Suprapubic skin (tissue), 4 donors: ENCODE results near the gene STAT6. TPM values are rescaled to one million over a fixed set of nuclear protein-coding genes. Genes with fewer than 3 reads are reported as not detected.

Experiments used
- DNase-seq, 2 donors: peaks; one replicate each; pipeline ENCODE4 v3.0.0-alpha.2; 2019; ENCODE audit warnings: low spot score in 2 of 2
- H3K27ac ChIP-seq: fragments of 200-600 bp; sonication (generic); one replicate; pipeline ENCODE4 v1.5.1; 2019
- H3K27me3 ChIP-seq: fragments of 200-600 bp; sonication (generic); one replicate; pipeline ENCODE4 v1.5.1; 2019
- H3K36me3 ChIP-seq: fragments of 200-600 bp; sonication (generic); one replicate; pipeline ENCODE4 v1.5.1; 2019
- H3K4me1 ChIP-seq: fragments of 200-600 bp; sonication (generic); one replicate; pipeline ENCODE4 v1.5.1; 2019
- H3K4me3 ChIP-seq: fragments of 200-600 bp; sonication (generic); one replicate; pipeline ENCODE4 v1.5.1; 2019; ENCODE audit warnings: mild to moderate bottlenecking
- H3K9me3 ChIP-seq: fragments of 200-600 bp; sonication (generic); one replicate; pipeline ENCODE4 v1.5.1; 2019
- CTCF ChIP-seq, 2 donors: fragments of 200-600 bp in 1 of 2; fragments of 450-650 bp in 1 of 2; sonication (generic) in 1 of 2; IDR thresholded peaks; one replicate each; pipeline ENCODE4 v1.5.1; 2016 to 2019; ENCODE audit warnings: antibody characterized with exemption in 2 of 2, mild to moderate bottlenecking in 1 of 2, moderate library complexity in 1 of 2
- EP300 ChIP-seq: sonication (generic); formaldehyde crosslinking; IDR thresholded peaks from one replicate; pipeline ENCODE4 v1.6.1; 2017; ENCODE audit warnings: antibody characterized with exemption
- POLR2A ChIP-seq, 2 donors: fragments of 450-650 bp; IDR thresholded peaks; one replicate each; pipeline ENCODE4 v1.6.1; 2017; ENCODE audit warnings: antibody characterized with exemption in 2 of 2, mild to moderate bottlenecking in 2 of 2, moderate library complexity in 2 of 2
- POLR2AphosphoS5 ChIP-seq, 3 donors: sonication (generic); formaldehyde crosslinking; IDR thresholded peaks; one replicate each; pipeline ENCODE4 v1.6.1; 2017; ENCODE audit warnings: antibody characterized with exemption in 3 of 3
- WGBS: methylation state at CpG from one replicate; pipeline ENCODE4 v1.1.5; 2018; 5-methylcytosine and 5-hydroxymethylcytosine counted together
- total RNA-seq, 4 donors: library from RNA; depleted of rRNA; stranded (reverse); fragments of >200 nt; gene quantifications; one replicate each; pipeline ENCODE4 v1.1.0, GENCODE V29; 2016

The STAT6 gene
- total RNA-seq, 4 donors from 2014 or later: 140 to 348 (median 183) TPM

- no peaks in the 10 kb centered on the region for H3K9me3 ChIP-seq
- TF ChIP-seq EP300 (no peak), CTCF (IDR thresholded peaks at IDR 0.05) (no peak), POLR2AphosphoS5 (IDR thresholded peaks at IDR 0.05) (no peak)
- DNase-seq: peak in 1 of 2 donors; percentile 49
- H3K4me1 ChIP-seq: peaks cover 58% of the 10 kb centered on the region
- H3K4me3 ChIP-seq: no peak overlapping the region
- 76% methylated on average over 11 of the region's 11 CpGs for WGBS
- peaks cover 76% of the 10 kb centered on the region for H3K36me3 ChIP-seq
- H3K27ac ChIP-seq: peak overlapping the region; percentile 55
- H3K27me3 ChIP-seq: no peaks in the 10 kb centered on the region
These were observed 12.0 kb downstream of the STAT6 start for GRCh38 chr12:57099047-57099714.

- no peaks in the 10 kb centered on the region for H3K9me3 ChIP-seq
- peaks cover 73% of the 10 kb centered on the region for H3K36me3 ChIP-seq
- no peak for TF ChIP-seq POLR2A (IDR thresholded peaks at IDR 0.05)
- TF ChIP-seq POLR2AphosphoS5 (IDR thresholded peaks at IDR 0.05): no peak
- TF ChIP-seq CTCF (IDR thresholded peaks at IDR 0.05): no peak
- peaks cover 64% of the 10 kb centered on the region for H3K4me1 ChIP-seq
- peak overlapping the region; percentile 55 for H3K27ac ChIP-seq
- no peak overlapping the region for H3K4me3 ChIP-seq
- 50% methylated on average over 1 of the region's 1 CpG for WGBS
- no peaks in the 10 kb centered on the region for H3K27me3 ChIP-seq
- DNase-seq: peak in 1 of 2 donors; percentile 42
These were observed 12.6 kb downstream of the STAT6 start for GRCh38 chr12:57098546-57098945.

GRCh38 chr12:57097554-57097835 lies 13.7 kb downstream of the STAT6 start:
- peaks cover 75% of the 10 kb centered on the region for H3K4me1 ChIP-seq

GRCh38 chr12:57096748-57097553 lies 14.2 kb downstream of the STAT6 start:
- Histone ChIP-seq H3K27ac (peak overlapping the region; percentile 86), H3K4me3 (no peak overlapping the region), H3K36me3 (peaks cover 81% of the 10 kb centered on the region), H3K27me3 (no peaks in the 10 kb centered on the region), H3K4me1 (peaks cover 80% of the 10 kb centered on the region), H3K9me3 (no peaks in the 10 kb centered on the region)
- TF ChIP-seq EP300: no peak
- TF ChIP-seq POLR2A (IDR thresholded peaks at IDR 0.05): no peak
- TF ChIP-seq POLR2AphosphoS5 (IDR thresholded peaks at IDR 0.05): no peak
- TF ChIP-seq CTCF (IDR thresholded peaks at IDR 0.05): no peak
- 85% methylated on average over 6 of the region's 8 CpGs for WGBS
- DNase-seq: peak in 1 of 2 donors; percentile 60

More at GRCh38 chr12:57097554-57097835, 13.7 kb downstream of the STAT6 start:
- H3K27ac ChIP-seq: peak overlapping the region; percentile 86
- 85% methylated on average over 8 of the region's 8 CpGs for WGBS
- no peaks in the 10 kb centered on the region for H3K9me3 ChIP-seq
- peak in 1 of 2 donors; percentile 35 for DNase-seq
- no peaks in the 10 kb centered on the region for H3K27me3 ChIP-seq
- no peak for TF ChIP-seq EP300
- TF ChIP-seq POLR2AphosphoS5 (IDR thresholded peaks at IDR 0.05): no peak
- no peak for TF ChIP-seq CTCF (IDR thresholded peaks at IDR 0.05)
- TF ChIP-seq POLR2A (IDR thresholded peaks at IDR 0.05): no peak
- peaks cover 81% of the 10 kb centered on the region for H3K36me3 ChIP-seq
- no peak overlapping the region for H3K4me3 ChIP-seq

GRCh38 chr12:57096099-57096572 lies 15.0 kb downstream of the STAT6 start:
- H3K4me1 ChIP-seq: peaks cover 88% of the 10 kb centered on the region
- H3K36me3 ChIP-seq: peaks cover 85% of the 10 kb centered on the region
- 53% methylated on average over 6 of the region's 6 CpGs for WGBS
- TF ChIP-seq POLR2AphosphoS5 (IDR thresholded peaks at IDR 0.05): peak in 2 of 3 donors; percentile 45 to 84
- TF ChIP-seq EP300: no peak
- no peak overlapping the region for H3K4me3 ChIP-seq
- peak overlapping the region; percentile 86 for H3K27ac ChIP-seq
- H3K27me3 ChIP-seq: no peaks in the 10 kb centered on the region
- H3K9me3 ChIP-seq: no peaks in the 10 kb centered on the region
- peak in 1 of 2 donors; percentile 68 for DNase-seq
